NOMO-1 treated with DMSO at 0.1 percent for 48 hours (cell line): Measurements from ENCODE around the gene KISS1.

Experiments
- DNase-seq: peaks from one replicate; lab custom pipeline; 2025; ENCODE audit not compliant: unreplicated experiment; lab: John Stamatoyannopoulos, UW

The KISS1 gene

GRCh38 chr1:204161609-204162493 is 34.4 kb downstream of the KISS1 start:
- peak; percentile 44 for DNase-seq

DNA sequence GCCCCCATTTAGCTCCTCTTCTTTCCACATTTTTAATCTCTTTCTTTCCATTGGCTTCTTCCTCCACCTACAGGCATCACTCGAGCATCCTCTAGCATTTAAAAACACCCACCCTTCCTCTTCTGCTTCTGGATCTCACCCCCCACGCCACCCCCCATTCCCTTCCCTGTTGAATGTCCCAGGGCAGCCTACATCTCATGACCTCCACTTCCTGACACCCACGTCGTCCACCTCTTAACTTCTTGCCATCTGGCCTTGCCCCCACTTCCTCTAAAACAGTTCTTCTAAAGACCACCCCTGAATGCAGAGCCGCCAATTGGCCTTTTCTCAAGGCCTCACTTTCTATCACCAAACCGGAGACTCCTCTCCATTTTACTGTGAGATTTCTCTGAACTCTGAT is 38.3 kb downstream of the KISS1 start:
- no peak for DNase-seq

DNA sequence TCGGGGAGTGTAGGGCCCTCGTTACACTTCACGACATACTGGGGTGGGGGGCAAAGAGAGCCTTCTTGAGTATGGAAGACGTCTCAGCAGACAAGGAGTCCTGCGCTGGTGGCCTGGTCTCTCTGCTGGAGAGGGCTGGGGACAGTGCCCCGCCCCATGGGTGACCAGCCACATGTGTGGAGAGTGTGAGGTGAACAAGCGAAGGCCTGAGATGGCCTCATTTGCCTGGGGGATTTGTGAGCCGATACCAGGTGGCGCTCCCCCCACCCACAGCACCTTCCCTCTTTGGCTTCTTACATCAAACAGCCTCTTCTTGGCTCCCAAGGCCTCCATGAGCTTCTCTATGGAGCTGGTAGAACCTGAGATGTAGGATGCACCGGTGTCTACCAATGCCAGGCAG is 40.4 kb downstream of the KISS1 start:
- no peak for DNase-seq

DNA sequence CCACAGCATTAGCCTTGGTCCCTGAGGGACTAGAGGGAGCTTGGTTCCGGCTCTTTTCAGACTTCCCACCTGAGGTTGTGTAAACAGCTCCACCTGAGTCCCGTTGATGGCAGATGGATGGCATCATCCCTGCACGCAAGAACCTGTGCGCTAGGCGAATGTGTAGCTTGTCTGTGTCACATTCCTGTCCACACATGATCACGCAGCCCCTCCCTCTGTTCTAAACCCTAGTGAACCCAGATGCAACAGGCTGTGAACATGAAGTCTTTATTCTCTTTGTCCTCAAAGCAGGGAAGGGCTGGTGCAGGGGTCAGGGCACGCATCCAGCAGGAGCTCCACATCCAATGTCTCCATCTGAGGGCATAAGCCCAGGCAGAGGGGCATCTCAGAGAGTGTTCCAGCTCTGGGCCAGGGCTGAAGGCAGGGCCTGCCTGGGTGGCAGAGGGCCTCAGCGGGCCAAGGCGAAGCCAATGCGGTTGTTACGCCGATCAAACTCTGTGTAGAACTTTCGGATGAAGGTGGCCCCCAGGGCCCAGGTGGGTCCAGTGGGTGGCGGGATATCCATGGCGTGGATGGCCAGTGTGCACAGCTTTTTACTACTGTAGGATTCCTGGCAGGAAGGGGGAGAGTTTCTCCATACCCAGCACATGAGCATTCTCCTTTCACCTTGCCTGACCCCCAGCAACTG is 41.6 kb downstream of the KISS1 start:
- DNase-seq = no peak

DNA sequence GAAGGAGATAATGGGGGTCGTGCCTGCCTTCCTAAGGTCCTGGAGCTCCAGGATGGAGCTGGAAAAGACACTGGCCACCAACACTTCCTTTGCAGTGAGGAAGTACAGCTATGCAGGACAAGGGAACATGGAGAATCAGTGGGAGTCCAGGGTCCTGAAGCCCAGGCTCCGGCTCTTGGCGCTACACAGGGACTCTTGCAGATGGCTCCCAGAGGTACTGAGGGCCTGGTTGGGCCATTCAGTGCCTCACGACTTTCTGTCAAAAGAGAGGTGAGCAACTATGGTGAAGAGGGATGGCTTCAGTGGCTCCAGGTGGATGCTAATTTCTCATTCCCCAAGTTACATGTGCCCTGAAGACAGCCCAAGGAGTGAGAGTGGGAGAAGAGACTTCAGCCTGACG is 42.6 kb downstream of the KISS1 start:
- no peak for DNase-seq

DNA sequence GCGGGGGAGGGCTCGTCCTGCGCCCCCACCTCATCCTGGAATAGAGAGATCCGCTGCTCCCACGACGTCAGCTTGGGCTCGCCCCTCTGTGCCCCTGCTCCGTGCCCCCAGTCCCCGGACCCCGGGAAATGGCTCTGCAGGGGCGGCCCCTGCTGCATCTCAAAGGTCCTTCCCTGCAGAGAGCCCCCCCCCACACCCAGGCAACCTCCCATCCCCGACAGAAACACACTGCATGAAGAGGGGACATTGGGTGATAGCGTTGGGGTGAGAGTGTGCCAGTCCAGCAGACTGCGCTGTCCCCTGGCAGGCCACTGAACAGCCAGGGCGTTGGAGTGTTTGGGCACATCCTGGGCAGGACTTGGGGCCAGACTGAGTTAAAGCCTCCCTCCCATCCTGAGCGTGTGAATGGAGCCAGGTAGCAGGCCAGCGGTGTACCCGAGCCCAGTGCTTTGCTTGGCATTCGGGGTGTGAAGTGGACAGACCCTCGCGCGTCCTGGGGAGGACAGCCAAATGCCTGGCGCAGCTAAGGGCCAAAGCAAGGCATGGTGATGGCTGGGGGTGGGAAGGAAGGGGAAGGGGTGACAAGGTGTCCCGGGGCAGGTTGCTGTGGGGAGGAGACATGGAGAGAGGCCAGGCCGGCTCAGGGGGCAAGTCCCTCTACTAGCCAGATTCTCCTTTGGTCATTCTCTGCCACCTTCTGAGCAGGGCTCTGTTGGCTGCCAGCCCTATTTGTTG is 43.8 kb downstream of the KISS1 start:
- DNase-seq = no peak

DNA sequence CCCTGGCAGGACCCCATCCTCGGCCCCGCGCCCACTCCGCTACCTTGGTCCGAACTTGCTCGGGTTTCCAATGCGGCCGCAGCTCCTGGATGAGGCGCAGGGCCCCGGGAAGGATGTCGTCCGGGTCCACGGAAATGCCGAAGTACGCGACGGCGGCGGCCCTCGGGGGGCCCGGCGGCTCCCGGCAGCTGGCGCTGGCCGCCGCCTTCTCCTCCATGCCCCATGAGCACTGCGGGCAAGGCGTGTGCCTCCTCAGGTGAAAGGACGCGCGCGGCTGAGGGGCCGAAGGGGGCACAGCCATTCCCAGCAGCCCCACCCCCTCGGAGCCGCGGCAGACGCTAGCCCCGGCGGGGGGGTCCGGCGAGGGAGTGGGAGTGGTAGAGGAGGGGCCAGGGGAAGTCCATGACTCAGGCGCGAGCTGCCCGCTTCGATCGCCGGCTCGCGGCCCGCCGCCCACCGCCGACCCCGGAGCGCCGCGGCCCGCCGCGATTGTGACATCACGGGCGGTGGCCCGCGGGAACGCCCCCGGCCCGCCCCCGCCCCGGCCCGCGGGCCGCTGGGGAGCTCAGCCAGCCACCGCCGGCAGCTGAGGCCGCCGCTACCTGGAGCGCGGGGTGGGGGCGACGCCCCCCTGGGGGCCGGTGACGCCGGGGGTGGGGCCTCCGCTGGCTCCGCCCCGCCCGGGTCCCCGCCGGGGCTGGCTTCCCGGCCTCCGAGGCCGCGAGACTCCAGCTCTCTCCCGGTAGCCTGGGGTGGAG is 44.6 kb downstream of the KISS1 start, which contains the start of gene ETNK2:
Gene ETNK2, minus strand, starts transcription at position 493 of the 758 bp plus-strand sequence. Its CDS starts 192 bp downstream, at position 301.
- peak; percentile 21 for DNase-seq

DNA sequence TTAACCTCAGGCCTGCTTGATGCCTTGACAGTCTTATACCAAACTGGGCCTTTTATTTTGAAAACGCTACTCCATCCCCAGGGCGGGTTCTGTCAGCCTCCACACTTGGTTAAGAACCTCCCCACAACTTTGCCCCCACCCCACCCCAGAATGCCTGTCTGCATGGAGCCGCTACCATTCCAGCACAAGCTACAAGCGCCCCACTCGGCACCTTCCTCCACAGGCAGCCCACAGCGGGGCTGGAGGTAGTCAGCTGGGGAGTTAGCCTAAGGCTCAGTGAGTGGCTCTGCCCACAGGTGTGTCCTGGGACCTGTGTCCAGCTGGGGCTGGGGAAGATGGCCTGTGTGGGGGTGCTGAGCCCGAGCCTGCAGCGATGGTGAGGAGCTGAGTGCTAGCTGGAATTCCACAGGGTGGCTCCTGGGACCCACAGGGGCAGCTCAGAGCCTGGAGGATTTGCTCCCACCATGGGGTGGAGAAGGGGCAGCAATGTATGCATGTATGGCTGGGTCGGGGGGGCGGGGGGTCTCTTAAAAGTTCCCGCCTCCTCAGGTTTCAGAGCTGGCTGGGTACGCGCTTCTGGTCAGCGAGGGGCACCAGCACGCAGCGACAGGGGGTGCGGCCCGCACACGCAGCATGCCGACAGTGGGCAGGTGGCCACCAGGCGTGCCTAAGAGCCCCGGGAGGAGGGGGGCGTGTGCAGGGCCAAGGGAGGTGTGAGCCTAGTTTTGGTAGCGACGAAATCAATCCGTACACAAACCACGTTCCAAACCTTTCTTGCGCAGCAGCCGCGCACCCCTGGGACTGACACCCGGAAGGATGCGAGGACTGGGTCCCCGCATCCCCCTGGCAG is 45.4 kb downstream of the KISS1 start:
- DNase-seq = no peak

DNA sequence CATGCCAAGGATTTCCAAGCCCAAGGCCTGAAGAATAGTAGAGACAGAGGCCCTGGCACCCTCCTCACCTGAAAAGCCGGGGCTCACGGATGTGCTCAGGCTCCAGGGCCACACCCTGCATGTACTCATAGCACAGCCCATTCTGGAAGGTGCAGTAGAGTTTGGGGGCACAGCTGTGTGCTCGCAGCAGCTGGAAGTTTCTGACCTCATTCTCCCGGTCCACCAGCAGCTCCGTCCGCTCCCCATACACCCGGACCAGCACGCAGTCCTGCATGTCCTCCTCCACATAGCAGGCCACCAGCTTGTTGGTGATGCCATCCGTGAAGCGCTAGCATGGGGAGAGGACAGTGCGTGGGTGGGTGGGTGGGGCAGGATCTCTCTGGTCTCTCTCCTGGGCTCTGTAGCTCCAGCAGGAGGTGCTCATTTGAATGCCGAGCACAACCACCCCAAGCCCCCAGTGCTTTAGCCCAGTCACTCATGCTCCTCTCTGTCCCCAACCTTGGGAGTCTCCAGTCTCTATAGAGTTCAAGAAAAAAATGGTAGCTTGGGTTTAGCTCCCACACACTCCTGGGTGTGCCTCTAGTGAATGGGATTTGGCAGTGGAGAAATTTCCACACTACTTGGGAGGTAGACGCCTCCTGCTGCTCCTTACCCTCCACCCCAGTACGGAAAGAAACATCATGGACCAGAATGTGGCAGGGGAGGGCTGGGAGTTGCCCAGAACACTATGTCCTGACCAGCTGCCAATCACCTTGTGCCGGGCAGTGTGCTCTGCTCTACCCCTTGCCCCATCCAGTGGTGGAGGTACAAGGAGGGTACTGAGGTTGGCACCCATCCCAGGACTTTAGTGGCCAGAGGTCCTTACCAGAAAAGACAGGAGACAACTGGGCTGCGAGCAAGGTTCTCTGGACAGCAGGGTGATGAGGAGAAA is 46.4 kb downstream of the KISS1 start:
- no peak for DNase-seq

- no peak for DNase-seq
These were observed 47.2 kb downstream of the KISS1 start for GRCh38 chr1:204149107-204149506.

- DNase-seq = no peak
These were observed 48.6 kb downstream of the KISS1 start for GRCh38 chr1:204147406-204148383.

GRCh38 chr1:204146965-204147364 is 49.3 kb downstream of the KISS1 start:
- no peak for DNase-seq

- no peak for DNase-seq
These were observed 50.0 kb downstream of the KISS1 start for GRCh38 chr1:204146309-204146708.

- DNase-seq = no peak
These were observed 51.2 kb downstream of the KISS1 start for GRCh38 chr1:204145033-204145504.

DNA sequence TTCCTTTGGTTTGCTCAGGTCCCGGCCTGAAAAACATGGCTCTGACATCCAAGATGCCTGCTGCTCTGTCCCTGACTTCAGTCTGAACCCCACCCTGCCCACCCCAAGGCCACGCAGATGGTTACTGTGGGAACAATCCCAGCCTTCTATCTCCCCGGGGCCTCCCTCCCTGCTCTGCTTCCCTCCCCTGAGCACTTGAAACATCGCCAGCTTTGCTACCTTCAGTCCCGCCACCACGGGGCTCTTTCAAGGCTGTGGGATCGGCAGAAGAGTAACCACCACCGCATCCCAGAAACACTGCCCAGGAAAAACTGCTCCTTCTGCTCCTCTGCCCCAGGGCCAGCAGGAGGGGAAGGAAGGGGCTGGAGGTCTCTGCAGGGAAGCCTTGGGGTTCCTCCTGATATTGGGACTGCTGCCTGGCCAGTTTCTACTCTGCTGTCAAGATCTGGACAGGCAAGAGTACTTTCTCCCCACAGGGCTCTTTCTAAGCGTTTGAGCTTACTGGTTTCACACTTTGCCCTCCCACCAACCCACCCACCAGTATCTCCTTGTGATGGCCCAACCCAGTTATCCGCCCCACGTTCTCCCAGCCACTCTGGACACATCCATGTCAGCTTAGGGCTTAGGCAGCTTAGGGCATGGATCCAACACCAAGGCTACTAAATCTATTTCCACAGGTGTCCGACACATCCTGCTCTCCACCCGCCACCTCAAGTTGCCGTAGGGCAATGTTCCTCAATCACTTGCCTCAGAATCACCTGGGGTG is 52.8 kb downstream of the KISS1 start:
- no peak for DNase-seq

DNA sequence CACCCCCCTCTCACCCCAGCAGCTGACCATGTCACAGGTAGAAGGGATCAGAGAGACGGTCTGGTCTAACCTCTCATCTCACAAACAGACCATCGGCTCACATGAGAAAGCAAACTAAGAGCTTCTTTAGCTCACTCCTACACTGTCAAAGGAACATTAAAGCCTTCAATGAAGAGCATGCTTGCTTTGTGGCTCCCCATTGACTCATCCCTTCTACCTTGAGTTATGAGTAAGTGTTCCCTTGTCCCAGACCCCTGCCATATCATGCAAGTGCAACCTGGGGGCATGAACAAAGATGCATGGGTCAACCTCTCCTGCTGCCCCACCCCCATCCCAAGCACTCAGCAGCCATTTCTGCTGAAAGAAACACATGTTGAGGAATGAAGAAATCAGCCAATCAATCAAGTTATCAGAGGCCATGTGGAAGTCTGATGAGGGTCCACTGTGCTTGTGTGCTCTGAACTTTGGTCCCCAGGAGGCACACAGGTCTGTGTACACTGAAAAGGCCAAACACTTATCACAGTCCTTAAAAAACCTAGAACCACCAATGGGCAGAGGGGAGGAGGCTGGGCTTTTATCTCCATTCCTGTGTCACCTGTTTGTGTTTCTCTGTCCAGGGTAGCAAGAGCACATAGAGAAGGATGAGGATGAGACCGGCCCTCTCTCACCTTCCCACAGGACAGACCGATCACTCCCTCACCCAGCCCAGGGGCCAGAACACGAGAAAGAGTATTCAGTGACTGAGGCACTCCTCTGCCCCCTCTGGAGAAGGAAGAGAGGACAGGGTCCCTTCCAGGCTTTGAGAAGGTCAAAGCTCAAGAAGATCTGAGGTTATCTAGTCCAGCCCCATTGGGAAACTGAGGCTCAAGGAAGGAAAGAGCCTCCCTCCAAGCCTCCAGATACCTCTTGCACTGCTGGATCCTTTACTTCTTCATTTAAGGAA is 54.0 kb downstream of the KISS1 start:
- DNase-seq = no peak
